Amniotic epithelial cell (primary cell): ENCODE data around the gene GALNS.

Source experiments
- DNase-seq: peaks from one replicate; pipeline ENCODE4 v3.0.0-alpha.2; 2010; ENCODE audit warnings: low read depth

GALNS gene

GRCh38 chr16:88856122-88856827, 472 bp downstream of the GALNS start:
- no peak for DNase-seq

- no peak for DNase-seq
Measured at GRCh38 chr16:88855736-88856121, 1.0 kb downstream of the GALNS start.

GRCh38 chr16:88855176-88855575, 1.6 kb downstream of the GALNS start:
- no peak for DNase-seq

- no peak for DNase-seq
Measured at GRCh38 chr16:88854306-88855111, 2.2 kb downstream of the GALNS start.

GRCh38 chr16:88853325-88853941, 3.3 kb downstream of the GALNS start:
- DNase-seq: no peak

- no peak for DNase-seq
Measured at GRCh38 chr16:88851616-88852015, 5.1 kb downstream of the GALNS start.

GRCh38 chr16:88850531-88851199, 6.1 kb downstream of the GALNS start:
- DNase-seq: no peak

GRCh38 chr16:88848557-88848956, 8.2 kb downstream of the GALNS start:
- DNase-seq: no peak

- DNase-seq: no peak
Measured at GRCh38 chr16:88847654-88848053, 9.1 kb downstream of the GALNS start.

- DNase-seq: peak; percentile 66
Measured at GRCh38 chr16:88846088-88846487, 10.7 kb downstream of the GALNS start.

- no peak for DNase-seq
Measured at GRCh38 chr16:88844419-88845036, 12.2 kb downstream of the GALNS start.

GRCh38 chr16:88843256-88843655, 13.5 kb downstream of the GALNS start:
- no peak for DNase-seq

- DNase-seq: no peak
Measured at GRCh38 chr16:88842806-88843205, 13.9 kb downstream of the GALNS start.

- no peak for DNase-seq
Measured at GRCh38 chr16:88842308-88842756, 14.4 kb downstream of the GALNS start.

GRCh38 chr16:88841521-88842307, 15.0 kb downstream of the GALNS start:
- no peak for DNase-seq

- DNase-seq: no peak
Measured at GRCh38 chr16:88840600-88841215, 16.0 kb downstream of the GALNS start.

GRCh38 chr16:88839745-88840599, 16.8 kb downstream of the GALNS start:
- DNase-seq: no peak

- no peak for DNase-seq
Measured at GRCh38 chr16:88839026-88839529, 17.7 kb downstream of the GALNS start.

GRCh38 chr16:88838566-88838965, 18.2 kb downstream of the GALNS start:
- no peak for DNase-seq

GRCh38 chr16:88837806-88838205, 18.9 kb downstream of the GALNS start:
- no peak for DNase-seq
